ENCODE results near the gene LSM7.

LSM7 gene

DNA sequence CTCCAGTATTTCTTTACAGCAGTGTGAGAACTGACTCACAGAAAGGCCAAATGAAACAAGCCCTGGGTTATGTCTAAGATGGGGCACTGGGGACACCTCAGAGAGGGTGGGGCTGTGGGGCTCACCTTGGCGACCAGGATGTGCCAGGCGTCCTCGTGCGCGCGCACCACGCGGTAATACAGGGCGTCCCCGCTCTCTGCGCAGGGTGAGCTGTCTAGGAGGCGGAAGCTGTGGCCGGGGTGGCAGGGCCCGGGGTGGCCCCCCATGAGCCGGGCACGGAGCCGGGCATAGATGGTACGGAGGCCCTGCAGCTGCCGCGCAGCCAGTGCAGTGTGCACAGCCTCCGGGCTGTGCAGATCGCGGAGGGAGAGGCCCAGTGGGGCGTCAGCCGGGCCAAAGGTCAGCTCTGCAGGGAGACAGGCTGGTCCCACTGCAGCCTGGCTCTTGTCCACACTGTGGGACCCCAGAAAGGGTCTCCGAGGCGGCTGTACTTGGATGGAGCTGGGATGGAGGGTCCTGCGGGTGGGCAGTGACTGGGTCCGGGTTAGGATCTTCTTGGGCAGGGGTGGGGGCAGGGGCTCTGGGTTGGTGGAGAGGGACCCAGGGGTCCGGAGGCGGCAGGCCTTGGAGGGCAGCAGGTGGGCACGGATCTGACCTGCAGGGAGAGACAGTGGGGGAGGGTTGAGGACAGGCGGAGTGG is 49.8 kb downstream of the LSM7 start:
- no peak for DNase-seq (ENCODE audit: low spot score)

DNA sequence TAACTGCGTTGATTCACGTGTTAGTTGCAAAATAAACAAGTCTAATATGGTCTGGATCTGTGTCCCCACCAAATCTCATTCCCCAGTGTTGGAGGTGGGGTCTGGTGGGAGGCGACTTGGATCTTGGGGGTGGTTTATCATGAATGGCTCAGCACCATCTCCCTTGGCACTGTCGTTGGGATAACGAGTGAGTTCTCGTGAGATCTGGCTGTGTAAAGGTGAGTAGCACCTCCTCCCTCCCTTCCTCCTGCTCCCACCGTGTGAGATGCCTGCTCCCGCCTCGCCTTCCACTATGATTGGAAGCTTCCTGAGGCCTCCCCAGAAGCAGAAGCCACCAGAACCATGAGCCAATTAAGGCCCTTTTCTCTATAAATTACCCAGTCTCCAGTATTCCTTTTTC is 51.2 kb downstream of the LSM7 start:
- no peak for DNase-seq (ENCODE audit: low spot score)

DNA sequence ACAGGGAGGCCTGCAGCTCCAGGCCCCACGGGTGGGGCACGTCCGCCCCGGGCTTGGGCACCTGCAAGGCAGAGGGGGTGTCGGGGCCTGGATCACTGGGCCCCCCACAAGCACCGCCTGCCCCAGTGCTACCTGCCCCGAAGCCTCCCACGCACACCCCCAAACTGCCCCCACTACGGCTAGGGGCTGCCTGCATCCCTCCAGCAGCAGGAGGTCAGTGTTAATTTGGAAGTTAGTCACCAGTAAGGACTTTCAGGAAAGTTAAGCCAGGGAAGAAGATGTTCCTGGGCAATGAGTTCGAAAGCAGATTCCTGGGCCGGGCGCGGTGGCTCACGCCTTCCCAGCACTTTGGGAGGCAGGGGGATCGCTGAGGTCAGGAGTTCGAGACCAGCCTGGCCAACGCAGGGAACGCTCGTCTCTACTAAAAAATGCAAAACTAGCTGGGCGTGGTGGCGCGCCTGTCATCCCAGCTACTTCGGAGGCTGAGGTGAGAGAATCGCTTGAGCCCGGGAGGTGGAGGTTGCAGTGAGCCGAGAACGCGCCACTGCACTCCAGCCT is 51.9 kb downstream of the LSM7 start:
- no peak for DNase-seq (ENCODE audit: low spot score)

DNA sequence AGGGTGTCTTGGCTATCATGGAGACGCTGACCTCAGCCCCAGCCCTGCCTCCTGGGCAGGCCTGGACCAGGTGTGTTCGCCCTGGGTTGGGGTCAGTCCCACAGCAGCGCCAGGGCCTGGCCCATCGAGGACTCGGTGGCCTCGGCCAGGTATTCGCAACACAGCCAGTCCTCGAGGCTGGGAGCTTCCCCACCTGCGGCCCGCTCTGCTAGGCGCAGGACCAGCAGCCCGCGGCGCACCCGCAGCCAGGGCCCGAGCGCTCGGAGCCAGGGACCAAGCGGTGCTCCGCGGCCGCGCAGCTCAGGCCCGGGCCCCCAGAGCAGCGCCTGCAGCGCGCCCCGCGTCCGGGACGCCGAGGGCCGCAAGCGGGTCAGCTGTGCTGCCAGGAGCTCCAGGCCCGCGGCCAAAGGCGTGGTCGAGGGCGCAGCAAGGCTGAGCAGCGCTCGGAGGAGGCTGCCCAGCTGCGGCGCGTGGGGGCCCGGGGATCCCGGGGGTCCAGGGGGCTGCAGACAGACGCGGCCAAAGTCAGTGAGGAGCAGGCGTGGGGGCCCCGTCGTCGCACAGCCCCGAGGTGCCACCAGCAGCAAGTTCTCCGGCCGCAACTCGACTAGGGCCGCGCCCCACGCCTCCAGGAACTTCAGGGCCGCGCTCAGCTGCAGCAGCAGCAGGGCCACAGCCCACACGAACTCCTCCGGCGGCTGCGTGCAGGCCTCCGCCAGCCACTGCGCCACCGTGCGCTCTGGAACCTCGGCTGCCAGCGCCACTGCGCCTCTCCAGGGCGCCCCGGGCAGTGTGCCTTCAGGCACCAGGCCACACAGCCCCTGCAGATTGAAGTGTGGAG is 52.6 kb downstream of the LSM7 start:
- no peak for DNase-seq (ENCODE audit: low spot score)

DNA sequence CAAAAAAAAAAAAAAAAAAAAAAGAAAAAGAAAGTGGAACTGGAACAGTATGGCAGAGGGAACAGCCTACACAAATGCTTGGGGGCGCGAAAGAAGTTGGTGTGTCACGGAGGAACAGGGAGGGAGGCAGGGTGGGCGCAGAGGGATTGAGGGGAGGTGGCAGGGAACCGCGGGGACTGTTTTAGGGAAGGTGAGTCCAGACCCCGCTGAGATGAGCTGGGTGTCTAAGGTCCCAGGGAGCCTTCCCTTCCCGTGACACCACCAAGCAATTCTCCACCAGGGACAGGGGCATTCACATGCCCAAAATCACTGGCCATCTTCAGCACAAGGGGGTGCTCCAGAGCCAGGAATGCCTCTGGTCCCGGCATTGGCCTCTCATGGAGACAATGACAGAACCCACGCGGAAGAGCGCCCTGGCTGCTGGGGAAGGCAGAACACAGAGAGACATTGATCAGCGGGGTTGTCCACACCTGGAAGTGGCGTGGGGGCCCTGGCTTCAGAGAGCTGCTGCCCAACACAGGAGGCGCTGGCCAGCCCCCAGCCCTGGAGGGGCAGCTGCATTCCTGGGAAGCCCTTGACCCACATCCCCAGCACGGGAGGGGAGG is 53.4 kb downstream of the LSM7 start:
- DNase-seq (ENCODE audit: low spot score) = no peak

DNA sequence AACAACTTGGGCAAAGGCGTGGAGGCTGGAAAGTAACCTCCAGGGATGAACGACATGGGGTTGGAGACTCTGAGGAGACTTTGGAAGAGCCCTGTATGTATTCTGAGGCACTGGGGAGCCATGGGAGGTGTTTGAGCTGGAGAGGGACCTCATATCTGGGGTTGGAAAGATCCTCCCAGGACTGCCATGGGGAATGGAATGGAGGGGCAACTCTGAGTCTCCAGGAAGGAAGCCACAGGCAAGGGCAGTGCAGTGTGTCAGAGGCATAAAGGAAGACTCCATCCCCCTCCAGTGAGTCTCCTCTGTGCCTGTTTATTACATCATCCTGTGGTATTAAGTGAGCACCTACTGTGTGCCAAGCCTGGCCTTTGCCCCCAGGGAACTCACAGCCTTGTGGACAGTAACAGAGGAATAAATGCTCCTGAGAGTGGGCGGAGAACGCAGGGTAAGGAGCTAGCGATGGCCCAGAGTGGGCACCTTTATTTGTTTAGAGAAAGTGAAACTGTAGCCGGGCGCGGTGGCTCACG is 54.1 kb downstream of the LSM7 start:
- DNase-seq (ENCODE audit: low spot score) = no peak

DNA sequence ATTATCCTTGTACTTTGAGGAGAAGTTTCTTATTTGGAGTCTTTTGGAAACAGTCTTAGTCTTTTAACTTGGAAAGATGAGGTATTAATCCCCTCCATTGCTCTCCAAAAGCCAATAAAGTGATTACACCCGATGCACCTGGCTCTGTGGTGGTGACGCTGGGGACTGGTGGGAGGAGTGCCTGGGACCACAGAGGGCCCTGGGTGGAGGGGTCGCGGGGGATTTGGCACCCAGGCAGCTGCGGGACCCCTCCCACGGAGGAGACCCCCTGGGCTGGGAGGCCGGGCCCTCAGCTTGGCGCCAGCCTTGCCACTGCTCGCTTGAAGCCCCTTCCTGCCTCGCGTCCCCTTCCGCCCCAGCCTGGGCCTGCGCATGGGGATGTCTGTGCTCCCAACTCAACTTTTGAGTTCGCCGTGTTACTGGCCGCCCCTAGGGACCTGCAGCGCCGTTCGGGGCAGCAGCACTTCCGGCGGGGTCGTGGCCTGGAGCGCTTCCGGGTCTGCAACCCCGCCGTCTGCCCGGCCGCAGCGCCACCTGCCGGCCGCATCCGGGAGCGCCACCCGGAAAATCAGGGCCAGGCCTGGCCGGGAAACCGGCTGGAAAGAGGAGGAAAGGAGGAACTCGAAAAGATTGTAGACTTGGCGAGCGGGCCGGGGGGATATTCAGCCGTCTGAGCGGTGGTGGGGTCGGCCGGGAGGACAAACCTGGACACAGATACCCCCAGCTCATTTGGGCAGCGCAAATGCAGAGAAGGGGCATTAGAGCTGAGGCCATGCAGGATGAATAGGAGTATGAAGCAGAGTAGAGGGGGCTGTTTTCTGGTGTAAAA is 54.8 kb downstream of the LSM7 start:
- peak; percentile 91 for DNase-seq (ENCODE audit: low spot score)

Measured in left forelimb (tissue), 1 donor.